HCT116 (cell line): ENCODE results near the gene SLC17A8. TPM values are rescaled to one million over a fixed set of nuclear protein-coding genes. Genes with fewer than 3 reads are reported as not detected.

Source experiments
- ATAC-seq: fragments of 200-7000 bp; cut with Tn5 transposase; 2 replicates; pipeline ENCODE4 v1.9.1; 2020; ENCODE audit warnings: mild to moderate bottlenecking, moderate library complexity
- BruUV-seq: library from RNA; stranded (reverse); fragments of 400-500 nt; replicated peaks from 2 replicates; lab custom pipeline; 2021; lab: Mats Ljungman, UMichigan
- CTCF ChIA-PET: fragments of 300-600 bp; sonication (Branson Sonifier 250); formaldehyde crosslinking; loops from one replicate; lab custom pipeline; 2021; ENCODE audit warnings: antibody characterized with exemption; lab: Charles Lee
- POLR2A ChIA-PET: fragments of 300-600, 350-600 bp; sonication (Branson Sonifier 250); formaldehyde crosslinking; loops from one replicate; lab custom pipeline; 2021; ENCODE audit warnings: antibody characterized with exemption; lab: Charles Lee
- RAD21 ChIA-PET, 2 experiments: fragments of 300-600 bp; sonication (Branson Sonifier 250); formaldehyde crosslinking; loops; one replicate each; lab custom pipeline; 2023; ENCODE audit warnings: low total read pairs in 2 of 2; ENCODE audit not compliant: uncharacterized antibody in 2 of 2, unreplicated experiment in 2 of 2, low non-redundant PET in 1 of 2; lab: Charles Lee
- DNase-seq: peaks from one replicate; pipeline ENCODE4 v3.0.0-alpha.2; 2010; ENCODE audit warnings: low read depth, low spot score
- H2AFZ ChIP-seq: fragments of 200-600 bp; shearing (Covaris generic), sonication (generic); 2 replicates; pipeline ENCODE4 v1.6.1; 2017; ENCODE audit warnings: low read depth, mixed run types, mixed read lengths, antibody characterized with exemption, low read length; ENCODE audit not compliant: poor library complexity, severe bottlenecking
- H3K27ac ChIP-seq: 2 replicates; pipeline ENCODE4 v1.5.1; 2012; ENCODE audit warnings: low read depth, low read length
- H3K27me3 ChIP-seq: fragments of 200-600 bp; sonication (generic); 2 replicates; pipeline ENCODE4 v1.6.1; 2016; ENCODE audit warnings: mixed run types, low read length, mixed read lengths; ENCODE audit not compliant: insufficient read depth
- H3K36me3 ChIP-seq, 2 experiments: fragments of 200-500 bp in 1 of 2; fragments of 200-600 bp in 1 of 2; sonication (Bioruptor generic) in 1 of 2; sonication (generic) in 1 of 2; 2 replicates each; pipeline versions ENCODE4 v1.5.1 to v1.6.1; 2014 to 2016; ENCODE audit warnings: low read length in 2 of 2, inconsistent platforms in 1 of 2, mixed read lengths in 1 of 2, mixed run types in 1 of 2; ENCODE audit not compliant: insufficient read depth in 2 of 2, control insufficient read depth in 1 of 2
- H3K4me1 ChIP-seq, 2 experiments: fragments of 200-600 bp in 1 of 2; sonication (generic) in 1 of 2; 2 replicates each; pipeline versions ENCODE4 v1.5.1 to v1.6.1; 2012 to 2017; ENCODE audit warnings: low read length in 2 of 2, inconsistent platforms in 1 of 2, mild to moderate bottlenecking in 1 of 2, mixed read lengths in 1 of 2, mixed run types in 1 of 2, moderate library complexity in 1 of 2; ENCODE audit not compliant: insufficient read depth in 2 of 2, control insufficient read depth in 1 of 2
- H3K4me2 ChIP-seq: fragments of 200-600 bp; sonication (generic); 2 replicates; pipeline ENCODE4 v1.6.1; 2017; ENCODE audit warnings: mixed run types, low read length, mixed read lengths
- H3K4me3 ChIP-seq, 2 experiments: fragments of 200-600 bp in 1 of 2; sonication (generic) in 1 of 2; replicated peaks in 1 of 2; 2 replicates each; pipeline ENCODE4 v1.5.1; 2011 to 2016; ENCODE audit warnings: low read length in 2 of 2, control low read depth in 1 of 2, low read depth in 1 of 2, mild to moderate bottlenecking in 1 of 2, mixed read lengths in 1 of 2, mixed run types in 1 of 2
- H3K79me2 ChIP-seq: fragments of 200-600 bp; sonication (generic); 2 replicates; pipeline ENCODE4 v1.6.1; 2017; ENCODE audit warnings: mild to moderate bottlenecking, mixed run types, low read length, moderate library complexity, mixed read lengths; ENCODE audit not compliant: insufficient read depth
- H3K9ac ChIP-seq: fragments of 200-600 bp; sonication (generic); 2 replicates; pipeline ENCODE4 v1.6.1; 2016; ENCODE audit warnings: low read length, mixed read lengths
- H3K9me2 ChIP-seq: fragments of 200-600 bp; sonication (generic), shearing (Covaris generic); 2 replicates; pipeline ENCODE4 v1.6.1; 2017; ENCODE audit warnings: mixed run types, mild to moderate bottlenecking, moderate library complexity; ENCODE audit not compliant: insufficient read depth
- H3K9me3 ChIP-seq, 2 experiments: fragments of 200-500 bp in 1 of 2; fragments of 200-600 bp in 1 of 2; sonication (Bioruptor generic) in 1 of 2; sonication (generic) in 1 of 2; 2 replicates each; pipeline ENCODE4 v1.6.1; 2014 to 2017; ENCODE audit warnings: low read length in 2 of 2, mixed read lengths in 2 of 2, inconsistent platforms in 1 of 2, low read depth in 1 of 2, mild to moderate bottlenecking in 1 of 2, mixed run types in 1 of 2, moderate library complexity in 1 of 2; ENCODE audit not compliant: control insufficient read depth in 1 of 2, insufficient read depth in 1 of 2
- H4K20me1 ChIP-seq: fragments of 200-600 bp; sonication (generic), shearing (Covaris generic); 2 replicates; pipeline ENCODE4 v1.6.1; 2017; ENCODE audit warnings: mixed run types, mild to moderate bottlenecking, moderate library complexity; ENCODE audit not compliant: insufficient read depth
- CEBPB ChIP-seq: IDR thresholded peaks from 2 replicates; pipeline ENCODE4 v1.6.1; 2012; ENCODE audit warnings: low read depth
- EZH2 ChIP-seq: fragments of 200-600 bp; sonication (generic); IDR thresholded peaks from 2 replicates; pipeline ENCODE4 v1.6.1; 2017; ENCODE audit warnings: antibody characterized with exemption, mixed run types
- EZH2phosphoT487 ChIP-seq: fragments of 200-600 bp; IDR thresholded peaks from 2 replicates; pipeline ENCODE4 v1.6.1; 2018; ENCODE audit warnings: antibody characterized with exemption, borderline replicate concordance
- JUND ChIP-seq: IDR thresholded peaks from 2 replicates; pipeline ENCODE4 v1.6.1; 2012
- POLR2A ChIP-seq: IDR thresholded peaks from 2 replicates; pipeline ENCODE4 v1.7.0; 2011; ENCODE audit warnings: borderline replicate concordance; ENCODE audit not compliant: insufficient read depth, insufficient read length; ENCODE audit errors: extremely low read depth
- RAD21 ChIP-seq: IDR thresholded peaks from 2 replicates; pipeline ENCODE4 v1.6.1; 2012; ENCODE audit warnings: low read depth, mild to moderate bottlenecking
- SIN3A ChIP-seq: IDR thresholded peaks from 2 replicates; pipeline ENCODE4 v1.6.1; 2012; ENCODE audit warnings: low read depth
- SRF ChIP-seq: IDR thresholded peaks from 2 replicates; pipeline ENCODE4 v1.6.1; 2012; ENCODE audit warnings: low read depth
- TCF7L2 ChIP-seq: IDR thresholded peaks from 2 replicates; pipeline ENCODE4 v1.7.0; 2011; ENCODE audit warnings: borderline replicate concordance, inconsistent platforms; ENCODE audit not compliant: insufficient read depth, insufficient read length; ENCODE audit errors: extremely low read depth
- YY1 ChIP-seq: IDR thresholded peaks from 2 replicates; pipeline ENCODE4 v1.6.1; 2011; ENCODE audit warnings: low read length, low read depth, moderate library complexity, mild to moderate bottlenecking; ENCODE audit not compliant: insufficient replicate concordance; ENCODE audit errors: extremely low read depth
- ZNF274 ChIP-seq: fragments of 200-500 bp; sonication (Bioruptor generic); IDR thresholded peaks from 2 replicates; pipeline ENCODE4 v1.6.1; 2014; ENCODE audit warnings: mild to moderate bottlenecking, low read depth, low read length, inconsistent platforms
- intact Hi-C: fragments of 100-400 bp; cut with micrococcal nuclease; formaldehyde crosslinking; loops from 2 replicates; pipeline ENCODE4 v1.10.0; 2022
- total RNA-seq: library from RNA; stranded (reverse); gene quantifications from one replicate; pipeline ENCODE4 v1.2.1, GENCODE V29; 2021; ENCODE audit not compliant: unreplicated experiment
- TF ChIP-seq, protein P1 (sequence below): IDR thresholded peaks from 2 replicates; pipeline ENCODE4 v1.6.1; 2012
- TF ChIP-seq, protein P2 (sequence below): IDR thresholded peaks from 2 replicates; pipeline ENCODE4 v1.6.1; 2012; ENCODE audit warnings: low read depth
- TF ChIP-seq, protein P3 (sequence below), 3 experiments: fragments of 200-600 bp in 1 of 3; sonication (generic) in 1 of 3; IDR thresholded peaks in 2 of 3; conservative IDR thresholded peaks in 1 of 3; 2 replicates each; pipeline ENCODE4 v1.5.1; 2012 to 2017; ENCODE audit warnings: low read depth in 2 of 3, low read length in 2 of 3, antibody characterized with exemption in 1 of 3, borderline replicate concordance in 1 of 3, control low read depth in 1 of 3, mild to moderate bottlenecking in 1 of 3, mixed read lengths in 1 of 3, mixed run types in 1 of 3, moderate library complexity in 1 of 3; ENCODE audit not compliant: insufficient read depth in 1 of 3

Gene SLC17A8
- total RNA-seq, 1 experiment from 2014 or later, result not detected

DNA sequence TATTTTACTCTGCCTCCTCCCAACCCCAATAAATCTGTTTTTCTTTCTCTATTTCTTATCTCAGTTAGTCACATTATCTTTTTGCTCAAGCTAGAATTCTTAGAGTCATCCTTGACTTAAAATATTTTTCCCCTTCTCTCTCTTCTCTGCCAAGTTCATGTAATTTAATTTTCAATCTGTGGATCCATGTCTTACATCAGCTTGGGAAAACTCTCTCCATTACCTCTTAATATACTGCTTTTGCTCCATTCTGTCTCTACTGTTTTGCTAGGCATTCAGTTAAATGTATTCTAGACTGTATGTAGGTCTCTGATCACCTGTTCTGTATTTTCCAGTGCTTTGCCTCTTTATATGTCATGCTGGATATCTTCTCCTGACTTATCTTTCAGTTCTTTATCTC, 65.8 kb downstream of the SLC17A8 start:
- no peak overlapping the region for H3K9ac ChIP-seq
- no peak overlapping the region for H3K4me2 ChIP-seq
- TF ChIP-seq SRF, result no peak
- TF ChIP-seq POLR2A, result no peak
- TF ChIP-seq SIN3A, result no peak
- TF ChIP-seq JUND, result no peak
- TF ChIP-seq RAD21, result no peak
- TF ChIP-seq EZH2phosphoT487, result no peak
- no peak for TF ChIP-seq ZNF274
- TF ChIP-seq, protein P1, sequence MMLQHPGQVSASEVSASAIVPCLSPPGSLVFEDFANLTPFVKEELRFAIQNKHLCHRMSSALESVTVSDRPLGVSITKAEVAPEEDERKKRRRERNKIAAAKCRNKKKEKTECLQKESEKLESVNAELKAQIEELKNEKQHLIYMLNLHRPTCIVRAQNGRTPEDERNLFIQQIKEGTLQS, result no peak
- no peak for TF ChIP-seq EZH2
- no peak for TF ChIP-seq CEBPB
- TF ChIP-seq TCF7L2, result no peak
- TF ChIP-seq, all 23 proteins: peak for 0
- no peak overlapping the region for H3K4me3 ChIP-seq
- H3K4me1 ChIP-seq, result peaks cover 0 to 5% of the 10 kb centered on the region in 2 experiments; a peak in 1 of 4 replicates
- H3K27ac ChIP-seq, result no peak overlapping the region
- H3K79me2 ChIP-seq, result no peaks in the 10 kb centered on the region
- no peaks in the 10 kb centered on the region for H3K36me3 ChIP-seq
- H3K9me3 ChIP-seq, result no peaks in the 10 kb centered on the region
- intact Hi-C loops, result no loop called here
- no peak overlapping the region for H2AFZ ChIP-seq
- DNase-seq (no peak), ATAC-seq (no peak)
- ChIA-PET RAD21 (no interaction called here), CTCF (no interaction called here), POLR2A (no interaction called here)
- no TSS peak for BruUV-seq
- H4K20me1 ChIP-seq, result no peaks in the 10 kb centered on the region
- H3K9me2 ChIP-seq, result no peaks in the 10 kb centered on the region
- H3K27me3 ChIP-seq, result no peaks in the 10 kb centered on the region

DNA sequence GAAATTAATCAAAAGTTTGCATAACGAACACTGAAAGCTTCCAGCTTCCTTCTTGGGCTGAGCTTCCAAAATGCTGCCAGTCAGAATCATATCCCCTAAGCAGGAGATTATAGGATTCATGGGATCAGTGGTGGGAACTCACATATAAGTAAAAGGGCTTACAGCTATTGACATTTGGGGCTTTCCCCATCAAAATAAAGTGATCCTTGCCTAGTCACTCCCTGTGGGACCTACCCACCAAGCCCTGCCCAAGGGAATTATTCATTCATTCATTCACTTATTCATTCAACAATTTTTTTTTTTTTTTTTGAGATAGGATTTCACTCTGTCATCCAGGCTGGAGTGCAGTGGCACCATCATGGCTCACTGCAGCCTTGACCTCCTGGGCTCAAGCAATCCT, 69.3 kb downstream of the SLC17A8 start:
- Histone ChIP-seq H2AFZ (no peak overlapping the region), H3K4me2 (no peak overlapping the region), H3K4me1 (peaks cover 0 to 5% of the 10 kb centered on the region in 2 experiments; a peak in 1 of 4 replicates), H3K27me3 (no peaks in the 10 kb centered on the region), H3K9me2 (no peaks in the 10 kb centered on the region), H3K9ac (no peak overlapping the region), H3K9me3 (no peaks in the 10 kb centered on the region), H3K4me3 (no peak overlapping the region), H3K79me2 (no peaks in the 10 kb centered on the region), H3K27ac (no peak overlapping the region), H3K36me3 (no peaks in the 10 kb centered on the region), H4K20me1 (no peaks in the 10 kb centered on the region)
- TF ChIP-seq EZH2, result no peak
- TF ChIP-seq, protein P2, sequence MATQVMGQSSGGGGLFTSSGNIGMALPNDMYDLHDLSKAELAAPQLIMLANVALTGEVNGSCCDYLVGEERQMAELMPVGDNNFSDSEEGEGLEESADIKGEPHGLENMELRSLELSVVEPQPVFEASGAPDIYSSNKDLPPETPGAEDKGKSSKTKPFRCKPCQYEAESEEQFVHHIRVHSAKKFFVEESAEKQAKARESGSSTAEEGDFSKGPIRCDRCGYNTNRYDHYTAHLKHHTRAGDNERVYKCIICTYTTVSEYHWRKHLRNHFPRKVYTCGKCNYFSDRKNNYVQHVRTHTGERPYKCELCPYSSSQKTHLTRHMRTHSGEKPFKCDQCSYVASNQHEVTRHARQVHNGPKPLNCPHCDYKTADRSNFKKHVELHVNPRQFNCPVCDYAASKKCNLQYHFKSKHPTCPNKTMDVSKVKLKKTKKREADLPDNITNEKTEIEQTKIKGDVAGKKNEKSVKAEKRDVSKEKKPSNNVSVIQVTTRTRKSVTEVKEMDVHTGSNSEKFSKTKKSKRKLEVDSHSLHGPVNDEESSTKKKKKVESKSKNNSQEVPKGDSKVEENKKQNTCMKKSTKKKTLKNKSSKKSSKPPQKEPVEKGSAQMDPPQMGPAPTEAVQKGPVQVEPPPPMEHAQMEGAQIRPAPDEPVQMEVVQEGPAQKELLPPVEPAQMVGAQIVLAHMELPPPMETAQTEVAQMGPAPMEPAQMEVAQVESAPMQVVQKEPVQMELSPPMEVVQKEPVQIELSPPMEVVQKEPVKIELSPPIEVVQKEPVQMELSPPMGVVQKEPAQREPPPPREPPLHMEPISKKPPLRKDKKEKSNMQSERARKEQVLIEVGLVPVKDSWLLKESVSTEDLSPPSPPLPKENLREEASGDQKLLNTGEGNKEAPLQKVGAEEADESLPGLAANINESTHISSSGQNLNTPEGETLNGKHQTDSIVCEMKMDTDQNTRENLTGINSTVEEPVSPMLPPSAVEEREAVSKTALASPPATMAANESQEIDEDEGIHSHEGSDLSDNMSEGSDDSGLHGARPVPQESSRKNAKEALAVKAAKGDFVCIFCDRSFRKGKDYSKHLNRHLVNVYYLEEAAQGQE, result no peak
- TF ChIP-seq EZH2phosphoT487, result no peak
- no peak for TF ChIP-seq YY1
- TF ChIP-seq, protein P3, sequence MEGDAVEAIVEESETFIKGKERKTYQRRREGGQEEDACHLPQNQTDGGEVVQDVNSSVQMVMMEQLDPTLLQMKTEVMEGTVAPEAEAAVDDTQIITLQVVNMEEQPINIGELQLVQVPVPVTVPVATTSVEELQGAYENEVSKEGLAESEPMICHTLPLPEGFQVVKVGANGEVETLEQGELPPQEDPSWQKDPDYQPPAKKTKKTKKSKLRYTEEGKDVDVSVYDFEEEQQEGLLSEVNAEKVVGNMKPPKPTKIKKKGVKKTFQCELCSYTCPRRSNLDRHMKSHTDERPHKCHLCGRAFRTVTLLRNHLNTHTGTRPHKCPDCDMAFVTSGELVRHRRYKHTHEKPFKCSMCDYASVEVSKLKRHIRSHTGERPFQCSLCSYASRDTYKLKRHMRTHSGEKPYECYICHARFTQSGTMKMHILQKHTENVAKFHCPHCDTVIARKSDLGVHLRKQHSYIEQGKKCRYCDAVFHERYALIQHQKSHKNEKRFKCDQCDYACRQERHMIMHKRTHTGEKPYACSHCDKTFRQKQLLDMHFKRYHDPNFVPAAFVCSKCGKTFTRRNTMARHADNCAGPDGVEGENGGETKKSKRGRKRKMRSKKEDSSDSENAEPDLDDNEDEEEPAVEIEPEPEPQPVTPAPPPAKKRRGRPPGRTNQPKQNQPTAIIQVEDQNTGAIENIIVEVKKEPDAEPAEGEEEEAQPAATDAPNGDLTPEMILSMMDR (IDR thresholded peaks at IDR 0.05 in 2 of 3, conservative IDR thresholded peaks at IDR 0.05 in 1 of 3; ENCODE audit: borderline replicate concordance in 1 of 3, insufficient read depth in 1 of 3, low read depth in 2 of 3, low read length in 2 of 3), result no peak
- DNase-seq (no peak), ATAC-seq (no peak)
- intact Hi-C loops, result no loop called here
- ChIA-PET POLR2A (no interaction called here), RAD21 (no interaction called here), CTCF (interaction anchor here (2.5 kb wide), 1 partner anchor 21 kb away, joined by 12 read pairs; no protein-coding TSS in a partner anchor)
- no TSS peak for BruUV-seq
